Fibroblast of the aortic adventitia (primary cell): ENCODE data around the gene JPH4. TPM values are rescaled to one million over a fixed set of nuclear protein-coding genes. Genes with fewer than 3 reads are reported as not detected.

Experiments used
- DNase-seq: peaks from one replicate; pipeline ENCODE4 v3.0.0-alpha.2; 2010; ENCODE audit warnings: low read depth
- H3K4me3 ChIP-seq: 2 replicates; pipeline ENCODE4 v1.5.1; 2011; ENCODE audit warnings: low read depth, mild to moderate bottlenecking, control low read depth, low read length, moderate library complexity
- total RNA-seq: library from RNA; depleted of rRNA; stranded (reverse); fragments of >200 nt; gene quantifications from 2 replicates; pipeline ENCODE4 v1.2.3, GENCODE V29; 2012; ENCODE audit warnings: low replicate concordance
- TF ChIP-seq, protein P1 (sequence below): IDR thresholded peaks from 2 replicates; pipeline ENCODE4 v1.5.1; 2011; ENCODE audit warnings: mild to moderate bottlenecking, low read length, control low read depth, inconsistent platforms; ENCODE audit not compliant: insufficient read depth

The JPH4 gene
- total RNA-seq, 1 donor = not detected

GRCh38 chr14:23621932-23622730 lies 43.5 kb upstream of the JPH4 start:
- DNase-seq = no peak
- no peak overlapping the region for H3K4me3 ChIP-seq
- TF ChIP-seq, protein P1, sequence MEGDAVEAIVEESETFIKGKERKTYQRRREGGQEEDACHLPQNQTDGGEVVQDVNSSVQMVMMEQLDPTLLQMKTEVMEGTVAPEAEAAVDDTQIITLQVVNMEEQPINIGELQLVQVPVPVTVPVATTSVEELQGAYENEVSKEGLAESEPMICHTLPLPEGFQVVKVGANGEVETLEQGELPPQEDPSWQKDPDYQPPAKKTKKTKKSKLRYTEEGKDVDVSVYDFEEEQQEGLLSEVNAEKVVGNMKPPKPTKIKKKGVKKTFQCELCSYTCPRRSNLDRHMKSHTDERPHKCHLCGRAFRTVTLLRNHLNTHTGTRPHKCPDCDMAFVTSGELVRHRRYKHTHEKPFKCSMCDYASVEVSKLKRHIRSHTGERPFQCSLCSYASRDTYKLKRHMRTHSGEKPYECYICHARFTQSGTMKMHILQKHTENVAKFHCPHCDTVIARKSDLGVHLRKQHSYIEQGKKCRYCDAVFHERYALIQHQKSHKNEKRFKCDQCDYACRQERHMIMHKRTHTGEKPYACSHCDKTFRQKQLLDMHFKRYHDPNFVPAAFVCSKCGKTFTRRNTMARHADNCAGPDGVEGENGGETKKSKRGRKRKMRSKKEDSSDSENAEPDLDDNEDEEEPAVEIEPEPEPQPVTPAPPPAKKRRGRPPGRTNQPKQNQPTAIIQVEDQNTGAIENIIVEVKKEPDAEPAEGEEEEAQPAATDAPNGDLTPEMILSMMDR = no peak

GRCh38 chr14:23621204-23621931 lies 42.8 kb upstream of the JPH4 start:
- TF ChIP-seq, protein P1 = no peak
- DNase-seq = no peak
- no peak overlapping the region for H3K4me3 ChIP-seq

GRCh38 chr14:23620177-23620702 lies 41.6 kb upstream of the JPH4 start:
- DNase-seq = no peak
- TF ChIP-seq, protein P1 = no peak
- no peak overlapping the region for H3K4me3 ChIP-seq

DNA sequence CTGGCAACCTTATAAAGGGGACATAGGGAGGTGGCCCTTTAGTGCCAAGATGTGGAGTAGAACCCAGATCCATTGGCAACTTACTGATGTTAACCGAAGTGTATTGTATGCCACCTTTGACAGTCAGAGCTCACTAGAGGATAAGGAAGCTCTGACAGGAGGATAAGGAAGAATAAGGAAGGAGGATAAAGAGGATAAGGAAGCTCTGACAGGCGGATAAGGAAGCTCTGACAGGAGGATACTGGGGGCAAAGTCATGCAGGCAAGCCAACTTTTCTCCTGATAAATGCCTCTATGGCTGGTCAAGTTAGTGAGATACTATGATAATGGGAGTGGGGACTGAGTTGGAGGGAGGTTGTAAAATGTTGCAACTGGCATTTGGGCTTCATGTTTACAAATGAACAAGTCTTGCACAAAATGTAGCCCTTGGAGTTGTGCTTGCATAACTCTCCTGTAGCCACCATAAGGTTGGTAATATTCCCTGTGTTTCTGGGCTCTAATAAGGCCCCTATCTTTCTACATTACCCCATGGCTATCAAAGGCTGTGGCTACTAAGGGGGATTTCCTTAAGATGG lies 39.9 kb upstream of the JPH4 start:
- no peak overlapping the region for H3K4me3 ChIP-seq
- TF ChIP-seq, protein P1 = no peak
- no peak for DNase-seq

- TF ChIP-seq, protein P1 = no peak
- no peak overlapping the region for H3K4me3 ChIP-seq
- no peak for DNase-seq
These were observed 38.9 kb upstream of the JPH4 start for GRCh38 chr14:23617539-23617938.

DNA sequence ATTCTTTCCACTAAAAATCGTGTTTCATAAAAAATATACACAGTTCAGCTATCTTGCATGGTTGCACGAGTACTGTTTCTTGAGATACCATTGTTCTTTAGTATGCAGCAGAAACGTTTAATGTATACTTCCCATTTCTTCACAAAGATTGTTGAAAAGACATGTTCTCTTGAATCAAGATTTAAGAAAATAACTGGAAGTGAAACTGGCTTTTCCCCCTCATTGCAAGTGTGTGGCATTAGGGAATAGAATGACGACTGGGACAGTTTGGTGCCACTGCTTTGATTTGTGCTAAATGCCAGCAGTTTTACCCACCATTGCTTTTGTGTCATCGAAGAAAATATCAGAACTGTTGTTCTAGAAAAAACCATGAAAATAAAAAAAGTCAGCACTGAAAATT lies 37.3 kb upstream of the JPH4 start:
- no peak for DNase-seq
- TF ChIP-seq, protein P1 = no peak

More for the DNA sequence above, 37.3 kb upstream of the JPH4 start:
- no peak overlapping the region for H3K4me3 ChIP-seq
